NCI-H69 (cell line): ENCODE measurements around the gene DIP2C.

ENCODE experiments used
- DNase-seq: peaks from one replicate; lab custom pipeline; 2025; lab: John Stamatoyannopoulos, UW

The DIP2C gene

DNA sequence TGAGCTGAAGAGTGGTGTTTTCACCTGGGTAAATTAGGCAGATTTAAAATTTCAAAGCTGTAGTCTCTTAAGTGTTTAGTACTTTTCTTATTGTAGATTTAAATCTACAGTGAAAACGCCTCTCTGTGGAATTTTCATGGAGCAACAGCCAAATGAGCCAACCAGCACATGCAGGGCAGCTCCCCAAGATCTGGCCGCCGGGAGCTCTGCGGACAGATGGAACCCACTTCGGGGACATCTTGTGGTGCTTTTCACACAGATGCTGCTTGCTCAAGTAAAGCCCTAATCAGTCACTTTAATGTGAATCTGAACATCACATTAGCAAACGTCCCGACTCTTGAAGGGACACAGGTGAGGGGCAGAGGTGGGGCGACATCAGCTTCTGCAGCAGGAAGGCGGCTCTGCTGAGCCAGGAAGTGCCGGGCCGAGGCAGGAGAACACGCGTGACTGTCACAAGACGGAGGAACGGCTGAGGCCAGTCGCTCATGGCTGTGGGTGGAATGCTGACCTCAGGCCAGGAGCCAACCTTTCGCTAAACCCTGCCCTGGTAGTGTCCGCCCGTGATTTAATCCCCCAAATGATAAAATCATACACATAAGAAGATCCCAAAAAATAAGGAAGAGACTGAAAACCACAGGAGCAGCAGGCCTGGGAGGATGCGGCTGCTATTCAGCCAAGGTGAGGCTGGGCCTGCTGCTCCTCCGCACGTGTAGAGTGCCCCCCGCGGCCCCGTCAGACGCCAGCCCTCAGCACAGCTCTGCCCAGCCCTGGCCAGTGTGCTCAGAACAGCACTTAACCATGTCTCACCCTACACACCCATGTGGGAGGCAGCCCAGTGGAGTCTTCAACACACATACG lies 297.4 kb downstream of the DIP2C start:
- peak; percentile 45 for DNase-seq

GRCh38 chr10:391305-391704 lies 298.2 kb downstream of the DIP2C start:
- DNase-seq = peak; percentile 91

DNA sequence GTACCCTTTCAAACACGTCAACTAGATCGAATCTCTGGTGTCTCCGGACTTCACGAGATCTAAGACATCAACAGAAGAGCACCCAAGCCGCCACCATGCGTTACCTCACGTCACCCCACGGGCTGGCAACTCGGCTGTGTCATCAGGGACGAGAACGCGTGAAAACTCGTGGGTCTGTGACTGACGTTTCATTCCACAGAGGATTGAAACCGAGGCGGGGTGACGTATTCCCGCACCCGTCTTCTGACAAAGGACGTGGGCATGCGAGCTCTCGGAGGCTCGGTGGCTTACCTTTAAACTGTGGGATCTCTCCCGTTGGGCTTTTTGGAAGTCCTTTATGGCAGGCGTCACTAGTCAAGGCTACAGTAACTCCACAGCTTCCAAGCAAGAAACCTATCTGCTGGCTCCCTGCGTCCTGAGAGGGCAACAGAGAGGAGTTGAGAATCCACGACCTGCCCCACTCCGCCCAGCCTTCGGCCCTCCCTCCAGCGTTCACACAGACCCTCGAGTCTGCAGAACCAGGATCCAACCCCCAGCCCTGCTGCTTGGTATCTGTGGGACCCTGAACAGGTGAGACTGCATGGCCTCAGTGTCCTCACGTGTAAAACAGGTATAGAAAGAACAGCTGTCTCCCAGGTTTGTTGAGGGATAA lies 298.9 kb downstream of the DIP2C start:
- no peak for DNase-seq

DNA sequence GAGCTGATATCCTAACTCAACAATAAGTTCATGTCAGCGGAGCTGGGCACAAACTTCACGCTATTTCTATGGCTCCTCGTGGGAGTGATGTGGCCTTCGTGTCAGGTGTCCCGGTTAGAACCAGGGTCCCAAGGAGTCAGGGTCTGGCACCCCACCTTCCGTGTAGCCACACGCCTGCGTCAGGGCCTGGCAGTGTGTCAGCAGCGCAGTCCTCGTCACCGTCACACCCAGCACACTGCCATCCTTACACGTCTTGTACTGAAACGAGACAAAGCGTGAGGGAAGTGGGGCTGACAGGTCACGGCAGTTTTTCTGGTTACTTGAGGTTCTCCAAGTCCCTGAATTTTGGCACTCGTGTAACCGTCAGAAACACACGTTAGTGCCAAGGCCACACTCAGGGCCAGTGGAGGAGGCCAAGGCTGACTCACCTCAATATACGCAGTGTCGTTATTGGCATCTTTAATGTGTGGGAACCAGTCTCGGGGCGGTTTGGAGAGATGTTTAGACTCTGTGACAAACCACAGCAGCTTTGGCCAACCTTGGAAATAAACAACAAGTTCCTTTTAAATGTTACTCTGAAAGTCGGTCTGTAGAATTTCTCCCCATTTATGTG lies 299.5 kb downstream of the DIP2C start:
- no peak for DNase-seq

GRCh38 chr10:389261-389790 lies 300.1 kb downstream of the DIP2C start:
- no peak for DNase-seq

DNA sequence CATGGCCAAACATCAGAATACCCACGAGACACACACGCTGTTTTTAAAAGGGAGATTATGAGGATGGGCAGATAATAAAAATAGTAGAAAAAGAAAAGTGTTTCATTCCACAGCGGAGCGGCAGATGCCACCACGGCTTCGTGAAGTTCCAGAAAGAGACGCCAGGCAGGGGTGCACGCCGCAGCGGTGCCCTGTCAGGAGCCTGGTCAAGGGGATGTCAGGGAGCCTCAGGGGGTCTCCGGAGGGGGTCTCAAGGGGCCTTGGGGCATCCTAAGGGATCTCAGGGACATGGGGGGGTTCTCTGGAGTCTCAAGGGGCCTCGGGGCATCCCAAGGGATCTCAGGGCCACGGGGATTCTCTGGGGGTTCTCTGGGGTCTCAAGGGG lies 300.8 kb downstream of the DIP2C start:
- no peak for DNase-seq

- no peak for DNase-seq
Observed at GRCh38 chr10:387909-388660, 301.4 kb downstream of the DIP2C start.

DNA sequence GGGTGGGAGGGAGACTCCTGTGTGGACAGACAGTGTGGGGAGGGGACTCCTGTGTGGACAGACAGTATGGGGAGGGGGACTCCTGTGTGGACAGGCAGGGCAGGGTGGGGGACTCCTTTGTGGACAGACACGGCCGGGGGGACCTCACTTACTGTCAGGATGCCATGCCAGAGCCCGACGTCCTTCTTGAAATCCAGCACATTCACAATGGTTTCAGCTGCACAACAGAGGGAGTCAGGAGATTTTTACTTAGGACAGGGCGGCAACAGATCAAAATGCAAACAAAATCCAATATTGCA lies 301.9 kb downstream of the DIP2C start:
- DNase-seq = no peak

GRCh38 chr10:386771-387592 lies 302.5 kb downstream of the DIP2C start:
- DNase-seq = no peak

DNA sequence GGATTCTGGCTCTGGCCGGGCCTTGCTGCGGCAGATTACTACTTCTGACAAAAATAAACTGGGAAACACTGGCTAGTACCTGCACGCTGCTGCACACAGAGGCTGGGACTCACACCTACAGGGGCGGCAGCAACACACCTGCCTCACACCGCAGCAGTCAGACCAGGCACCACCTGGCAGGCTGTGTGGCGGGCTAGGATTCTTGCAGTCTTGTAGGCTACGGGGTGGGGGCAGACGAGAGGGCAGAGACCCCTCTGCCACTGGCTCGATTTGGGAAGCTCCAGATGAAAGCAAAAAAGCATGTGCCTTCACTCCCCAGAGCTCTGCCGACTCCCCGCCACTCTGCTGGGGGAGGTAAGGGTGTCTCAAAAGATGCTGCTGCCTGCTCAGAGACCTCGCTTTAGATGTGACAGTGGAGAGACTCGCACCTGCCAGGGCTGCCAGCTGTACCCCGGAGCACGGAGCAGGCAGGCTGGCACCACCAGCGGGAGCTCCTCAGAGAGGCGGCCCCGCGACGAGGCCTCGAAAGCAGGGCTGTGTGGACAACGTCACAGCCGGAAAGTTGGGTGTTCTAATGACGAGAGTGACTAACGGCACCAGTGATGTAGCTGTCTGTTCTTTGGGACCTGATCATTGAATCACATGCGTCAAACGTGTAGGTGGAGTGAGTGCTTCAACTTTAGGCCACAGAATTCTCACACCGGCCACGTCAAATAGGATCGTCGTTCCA lies 303.7 kb downstream of the DIP2C start:
- DNase-seq = no peak

- no peak for DNase-seq
Observed at GRCh38 chr10:384538-385305, 304.7 kb downstream of the DIP2C start.

- DNase-seq = no peak
Observed at GRCh38 chr10:383519-383918, 305.9 kb downstream of the DIP2C start.

GRCh38 chr10:381805-382204 lies 307.7 kb downstream of the DIP2C start:
- DNase-seq = no peak

DNA sequence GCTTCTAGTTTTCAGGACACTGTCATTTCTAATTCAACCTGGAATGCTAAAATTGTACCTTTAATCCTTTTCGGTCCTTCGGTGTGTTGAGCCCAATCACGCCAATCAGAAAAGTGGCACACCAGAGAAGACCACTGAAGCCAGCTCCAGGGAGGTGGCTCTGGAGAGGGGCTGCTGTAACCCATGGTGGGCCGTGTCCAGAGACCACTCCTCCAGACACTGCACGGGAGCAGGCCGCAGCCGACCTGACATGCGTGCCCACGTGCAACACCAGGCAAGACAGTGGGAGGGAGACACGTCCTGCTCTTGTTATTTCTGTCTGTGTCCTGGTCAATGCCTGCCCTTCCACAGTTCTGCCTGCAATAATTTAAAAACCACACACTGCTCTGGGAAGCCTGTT lies 308.1 kb downstream of the DIP2C start:
- DNase-seq = no peak

GRCh38 chr10:380313-380940 lies 309.0 kb downstream of the DIP2C start:
- no peak for DNase-seq

GRCh38 chr10:378930-379704 lies 310.4 kb downstream of the DIP2C start:
- DNase-seq = no peak

DNA sequence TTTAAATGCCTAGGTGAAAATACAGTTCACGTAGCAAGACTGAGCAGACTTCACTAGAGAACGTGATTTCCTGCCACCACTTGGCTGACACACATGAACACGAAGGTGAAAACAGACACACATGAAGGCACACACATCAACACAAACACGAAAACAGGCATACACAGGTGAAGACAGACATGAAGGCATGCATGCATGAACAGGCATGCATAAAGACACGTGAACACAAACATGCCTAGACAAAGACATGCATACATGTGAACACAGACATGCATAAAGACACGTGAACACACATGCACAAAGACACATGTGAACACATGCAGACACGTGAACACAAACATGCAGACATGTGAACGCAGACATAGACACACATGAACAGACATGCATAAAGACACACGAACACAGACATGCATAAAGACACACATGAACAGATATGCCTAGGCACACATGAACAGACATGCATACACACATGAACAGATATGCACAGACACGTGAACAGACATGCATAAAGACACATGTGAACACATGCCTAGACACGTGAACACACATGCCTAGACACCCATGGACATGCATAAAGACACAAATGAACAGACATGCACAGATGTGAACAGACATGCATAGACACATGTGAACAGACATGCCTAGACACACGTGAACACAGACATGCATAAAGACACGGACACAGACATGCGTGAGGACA lies 311.1 kb downstream of the DIP2C start:
- no peak for DNase-seq

DNA sequence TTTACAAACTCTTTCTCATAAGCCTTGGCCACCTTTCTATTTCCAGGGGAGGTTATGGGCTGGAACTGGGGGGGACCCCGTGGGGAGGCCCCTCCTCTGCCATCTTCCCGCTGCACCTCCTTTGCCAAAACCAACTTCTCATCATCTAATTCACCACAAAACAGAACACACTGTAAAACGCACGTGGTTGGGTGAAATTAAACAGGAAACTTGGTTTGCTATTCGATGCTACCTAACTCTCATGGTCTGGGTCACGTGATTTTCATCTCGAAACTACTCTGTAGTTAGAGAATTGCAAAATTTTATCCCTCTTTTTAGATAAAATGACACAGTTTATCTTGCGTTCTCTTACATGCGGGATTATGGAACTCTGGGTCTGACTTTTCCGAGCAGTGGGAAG lies 312.2 kb downstream of the DIP2C start:
- DNase-seq = no peak
